Colon (tissue), 2 donors: ENCODE measurements around the gene KIAA1217.

Experiments used
- FAIRE-seq: peaks from 2 replicates; lab custom pipeline; 2012; peaks lifted over from hg19 to GRCh38; lab: Jason Lieb, UNC
- donor health status: control.
- donor health status: control.

The KIAA1217 gene

GRCh38 chr10:24242562-24242961 is 33.6 kb downstream of the KIAA1217 start:
- no peak for FAIRE-seq

GRCh38 chr10:24246365-24246764 is 37.4 kb downstream of the KIAA1217 start:
- FAIRE-seq = no peak

- FAIRE-seq = no peak
Observed at GRCh38 chr10:24247841-24248240, 38.9 kb downstream of the KIAA1217 start.

- FAIRE-seq = no peak
Observed at GRCh38 chr10:24249829-24250415, 41.0 kb downstream of the KIAA1217 start.

- no peak for FAIRE-seq
Observed at GRCh38 chr10:24251547-24251946, 42.6 kb downstream of the KIAA1217 start.

- FAIRE-seq = no peak
Observed at GRCh38 chr10:24254180-24254579, 45.2 kb downstream of the KIAA1217 start.

GRCh38 chr10:24255115-24255880 is 46.4 kb downstream of the KIAA1217 start:
- no peak for FAIRE-seq

GRCh38 chr10:24255881-24256311 is 47.0 kb downstream of the KIAA1217 start:
- FAIRE-seq = no peak

GRCh38 chr10:24256619-24257107 is 47.7 kb downstream of the KIAA1217 start:
- no peak for FAIRE-seq

GRCh38 chr10:24257588-24257987 is 48.6 kb downstream of the KIAA1217 start:
- FAIRE-seq = no peak

- FAIRE-seq = no peak
Observed at GRCh38 chr10:24259365-24260130, 50.6 kb downstream of the KIAA1217 start.

- no peak for FAIRE-seq
Observed at GRCh38 chr10:24261627-24262026, 52.7 kb downstream of the KIAA1217 start.

- FAIRE-seq = no peak
Observed at GRCh38 chr10:24262929-24263590, 54.1 kb downstream of the KIAA1217 start.

GRCh38 chr10:24269476-24269875 is 60.5 kb downstream of the KIAA1217 start:
- FAIRE-seq = no peak

GRCh38 chr10:24272374-24272773 is 63.4 kb downstream of the KIAA1217 start:
- no peak for FAIRE-seq

- no peak for FAIRE-seq
Observed at GRCh38 chr10:24277277-24277676, 68.3 kb downstream of the KIAA1217 start.

- FAIRE-seq = no peak
Observed at GRCh38 chr10:24277771-24278170, 68.8 kb downstream of the KIAA1217 start.

- no peak for FAIRE-seq
Observed at GRCh38 chr10:24278176-24278889, 69.4 kb downstream of the KIAA1217 start.

- FAIRE-seq = no peak
Observed at GRCh38 chr10:24279166-24279565, 70.2 kb downstream of the KIAA1217 start.

GRCh38 chr10:24287559-24288195 is 78.7 kb downstream of the KIAA1217 start:
- FAIRE-seq = no peak

- no peak for FAIRE-seq
Observed at GRCh38 chr10:24288581-24288980, 79.6 kb downstream of the KIAA1217 start.
